Measurements from ENCODE around the gene CDH15. TPM values are rescaled to one million over a fixed set of nuclear protein-coding genes. Genes with fewer than 3 reads are reported as not detected.
A peak's percentile ranks its signal among the peaks of the same experiment; 100 is the strongest.

The CDH15 gene
- total RNA-seq, 1 donor from 2014 or later, result under 0.01 TPM

DNA sequence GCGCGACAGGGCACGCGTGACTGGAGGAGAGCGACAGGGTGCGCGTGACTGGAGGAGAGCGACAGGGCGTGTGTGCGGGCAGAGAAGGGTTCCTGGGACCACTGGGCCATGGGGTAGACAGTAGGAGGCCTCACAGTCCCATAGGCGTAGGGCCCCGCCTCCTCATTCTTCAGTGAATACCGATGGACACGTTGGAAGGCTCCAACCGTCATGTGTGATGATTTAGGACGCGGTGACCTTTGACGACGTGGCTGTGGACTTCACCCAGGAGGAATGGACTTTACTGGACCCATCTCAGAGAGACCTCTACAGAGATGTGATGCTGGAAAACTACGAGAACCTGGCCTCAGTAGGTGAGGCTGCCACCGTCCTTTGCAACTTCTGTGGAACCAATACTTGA is 51.4 kb downstream of the CDH15 start:
- no peaks in the 10 kb centered on the region for H3K27me3 ChIP-seq (ENCODE audit: control insufficient read depth, insufficient read depth, low read length)
- TF ChIP-seq, protein P1, sequence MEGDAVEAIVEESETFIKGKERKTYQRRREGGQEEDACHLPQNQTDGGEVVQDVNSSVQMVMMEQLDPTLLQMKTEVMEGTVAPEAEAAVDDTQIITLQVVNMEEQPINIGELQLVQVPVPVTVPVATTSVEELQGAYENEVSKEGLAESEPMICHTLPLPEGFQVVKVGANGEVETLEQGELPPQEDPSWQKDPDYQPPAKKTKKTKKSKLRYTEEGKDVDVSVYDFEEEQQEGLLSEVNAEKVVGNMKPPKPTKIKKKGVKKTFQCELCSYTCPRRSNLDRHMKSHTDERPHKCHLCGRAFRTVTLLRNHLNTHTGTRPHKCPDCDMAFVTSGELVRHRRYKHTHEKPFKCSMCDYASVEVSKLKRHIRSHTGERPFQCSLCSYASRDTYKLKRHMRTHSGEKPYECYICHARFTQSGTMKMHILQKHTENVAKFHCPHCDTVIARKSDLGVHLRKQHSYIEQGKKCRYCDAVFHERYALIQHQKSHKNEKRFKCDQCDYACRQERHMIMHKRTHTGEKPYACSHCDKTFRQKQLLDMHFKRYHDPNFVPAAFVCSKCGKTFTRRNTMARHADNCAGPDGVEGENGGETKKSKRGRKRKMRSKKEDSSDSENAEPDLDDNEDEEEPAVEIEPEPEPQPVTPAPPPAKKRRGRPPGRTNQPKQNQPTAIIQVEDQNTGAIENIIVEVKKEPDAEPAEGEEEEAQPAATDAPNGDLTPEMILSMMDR (IDR thresholded peaks at IDR 0.05; ENCODE audit: insufficient read depth, low read length, severe bottlenecking), result no peak
- DNase-seq (ENCODE audit: low read depth) (no peak), FAIRE-seq (no peak)
- H3K36me3 ChIP-seq (ENCODE audit: control insufficient read depth, insufficient read depth, low read length), result peaks cover 30% of the 10 kb centered on the region
- no peak overlapping the region for H3K4me3 ChIP-seq (ENCODE audit: low read depth, low read length)

DNA sequence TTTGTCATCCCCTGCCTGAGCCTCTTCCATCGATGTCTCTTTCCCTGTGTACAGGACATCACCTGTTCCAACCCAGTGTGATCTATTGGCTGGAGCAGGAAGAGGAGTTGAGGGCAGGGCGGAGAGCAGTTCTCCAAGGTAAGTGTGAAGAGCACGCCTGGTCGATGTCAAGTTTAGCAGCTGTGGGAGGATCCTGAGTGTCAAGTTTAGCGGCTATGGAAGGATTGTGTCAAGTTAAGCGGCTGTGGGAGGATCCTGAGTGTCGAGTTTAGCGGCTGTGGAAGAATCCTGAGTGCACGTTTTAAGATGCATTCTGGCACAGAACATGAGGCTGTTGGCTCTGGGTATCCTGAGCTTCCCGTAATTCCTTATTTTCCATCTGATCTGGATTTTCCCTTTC is 53.1 kb downstream of the CDH15 start:
- TF ChIP-seq, protein P1 (IDR thresholded peaks at IDR 0.05; ENCODE audit: insufficient read depth, low read length, severe bottlenecking), result no peak
- no peak for FAIRE-seq
- H3K4me3 ChIP-seq (ENCODE audit: low read depth, low read length), result no peak overlapping the region
- H3K27me3 ChIP-seq (ENCODE audit: control insufficient read depth, insufficient read depth, low read length), result no peaks in the 10 kb centered on the region
- H3K36me3 ChIP-seq (ENCODE audit: control insufficient read depth, insufficient read depth, low read length), result peaks cover 30% of the 10 kb centered on the region
- DNase-seq (ENCODE audit: low read depth), result no peak

DNA sequence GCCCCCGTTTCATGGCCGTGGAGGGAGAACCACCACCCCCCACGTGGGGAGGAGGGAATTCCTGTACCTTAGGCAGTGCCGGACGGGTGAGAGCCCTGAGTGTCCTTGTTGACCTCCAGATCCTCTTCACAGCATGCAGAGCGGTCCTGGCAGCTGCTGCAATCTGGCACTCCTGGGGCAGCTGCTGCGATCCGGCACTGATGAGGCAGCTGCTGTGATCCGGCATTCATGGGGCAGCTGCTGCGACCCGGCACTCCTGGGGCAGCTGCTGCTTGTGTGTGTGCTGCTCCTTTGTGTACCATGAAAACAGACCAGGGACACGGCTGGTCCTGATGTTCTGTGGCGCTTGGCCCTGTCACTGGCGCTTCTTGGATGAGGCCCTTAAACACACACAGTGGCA is 58.7 kb downstream of the CDH15 start:
- no peak overlapping the region for H3K4me3 ChIP-seq (ENCODE audit: low read depth, low read length)
- no peak for FAIRE-seq
- DNase-seq (ENCODE audit: low read depth), result no peak
- no peaks in the 10 kb centered on the region for H3K27me3 ChIP-seq (ENCODE audit: control insufficient read depth, insufficient read depth, low read length)
- H3K36me3 ChIP-seq (ENCODE audit: control insufficient read depth, insufficient read depth, low read length), result peaks cover 33% of the 10 kb centered on the region
- TF ChIP-seq, protein P1 (IDR thresholded peaks at IDR 0.05; ENCODE audit: insufficient read depth, low read length, severe bottlenecking), result no peak

DNA sequence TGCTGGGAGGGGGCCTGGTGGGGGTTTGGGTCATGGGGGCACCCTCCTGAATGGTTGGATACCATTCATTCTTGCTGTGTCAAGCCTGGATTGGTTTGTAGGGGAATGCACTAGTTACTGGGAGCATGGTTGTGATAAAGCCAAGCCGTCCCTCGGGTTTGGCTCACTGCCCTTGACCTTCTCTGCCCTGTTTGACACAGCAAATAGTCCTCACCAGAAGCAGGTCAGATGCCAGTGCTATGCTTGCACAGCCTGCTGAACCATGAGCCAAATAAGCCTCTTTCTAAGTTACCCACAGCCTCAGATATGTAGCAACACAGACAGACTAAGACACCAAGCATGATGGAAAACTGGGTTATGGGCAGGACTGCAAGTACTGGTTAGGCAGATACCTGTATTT is 60.6 kb downstream of the CDH15 start:
- no peaks in the 10 kb centered on the region for H3K27me3 ChIP-seq (ENCODE audit: control insufficient read depth, insufficient read depth, low read length)
- FAIRE-seq (no peak), DNase-seq (ENCODE audit: low read depth) (no peak)
- TF ChIP-seq, protein P1 (IDR thresholded peaks at IDR 0.05; ENCODE audit: insufficient read depth, low read length, severe bottlenecking), result no peak
- no peak overlapping the region for H3K4me3 ChIP-seq (ENCODE audit: low read depth, low read length)
- peaks cover 23% of the 10 kb centered on the region for H3K36me3 ChIP-seq (ENCODE audit: control insufficient read depth, insufficient read depth, low read length)

DNA sequence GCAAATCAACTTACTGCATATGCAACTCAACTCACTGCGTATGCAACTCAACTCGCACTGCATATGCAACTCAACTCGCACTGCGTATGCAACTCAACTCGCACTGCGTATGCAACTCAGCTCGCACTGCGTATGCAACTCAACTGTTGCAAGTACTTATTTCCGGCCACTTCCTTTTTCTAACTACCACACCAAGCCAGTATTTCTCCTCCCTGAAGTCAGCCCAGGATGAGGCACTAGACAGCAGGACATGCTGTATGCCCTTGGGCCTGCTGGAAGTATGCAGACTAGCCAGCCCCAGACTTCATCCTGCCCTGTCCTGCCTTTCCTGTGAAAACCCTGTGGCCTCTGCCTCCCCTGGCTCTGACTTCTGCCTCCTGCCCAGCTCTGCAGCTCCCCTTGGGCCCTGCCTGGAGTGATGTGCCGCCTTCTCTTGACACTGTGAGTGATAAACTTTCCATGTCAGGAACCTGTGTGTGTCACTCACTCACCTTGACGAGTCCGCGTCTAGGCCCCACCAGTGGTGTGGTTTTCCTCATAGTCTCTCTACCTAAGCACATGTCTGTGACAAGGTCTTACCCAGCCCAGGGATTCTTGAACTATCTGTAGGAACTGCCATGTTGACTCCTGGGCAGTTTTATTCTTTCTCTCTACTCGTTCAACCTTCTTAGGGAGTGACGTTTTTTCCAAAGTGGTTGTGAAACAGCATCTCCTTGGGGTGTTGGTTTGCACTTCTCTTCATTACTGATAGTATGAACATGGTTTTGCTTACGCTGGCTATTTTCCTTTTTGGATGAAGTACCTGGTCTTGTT is 62.3 kb downstream of the CDH15 start:
- peaks cover 15% of the 10 kb centered on the region for H3K36me3 ChIP-seq (ENCODE audit: control insufficient read depth, insufficient read depth, low read length)
- DNase-seq (ENCODE audit: low read depth), result no peak
- no peak for FAIRE-seq
- TF ChIP-seq, protein P1 (IDR thresholded peaks at IDR 0.05; ENCODE audit: insufficient read depth, low read length, severe bottlenecking), result no peak
- no peak overlapping the region for H3K4me3 ChIP-seq (ENCODE audit: low read depth, low read length)
- H3K27me3 ChIP-seq (ENCODE audit: control insufficient read depth, insufficient read depth, low read length), result no peaks in the 10 kb centered on the region

DNA sequence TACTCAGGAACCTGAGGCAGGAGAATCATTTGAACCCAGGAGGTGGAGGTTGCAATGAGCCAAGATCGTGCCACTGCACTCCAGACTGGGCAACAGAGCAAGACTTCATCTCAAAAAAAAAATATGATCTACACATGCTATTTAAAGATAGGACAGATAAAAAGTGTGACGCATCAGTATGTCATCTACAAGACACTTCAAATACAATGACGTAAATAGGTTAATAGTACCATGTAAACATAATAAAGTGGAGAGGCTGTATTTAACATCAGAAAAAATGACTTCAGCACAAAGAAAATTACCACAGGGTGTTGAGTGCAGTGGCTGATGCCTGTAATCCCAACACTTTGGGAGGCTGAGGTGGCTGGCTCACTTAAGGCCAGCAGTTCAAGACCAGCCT is 66.2 kb downstream of the CDH15 start:
- no peak for FAIRE-seq
- Histone ChIP-seq H3K4me3 (ENCODE audit: low read depth, low read length) (no peak overlapping the region), H3K27me3 (ENCODE audit: control insufficient read depth, insufficient read depth, low read length) (no peaks in the 10 kb centered on the region), H3K36me3 (ENCODE audit: control insufficient read depth, insufficient read depth, low read length) (peaks cover 7% of the 10 kb centered on the region)
- peak; percentile 12 for DNase-seq (ENCODE audit: low read depth)
- TF ChIP-seq, protein P1 (IDR thresholded peaks at IDR 0.05; ENCODE audit: insufficient read depth, low read length, severe bottlenecking), result no peak

Measured in bronchial epithelial cell (primary cell).